Naive B cell (primary cell): ENCODE results near the gene BARX2. TPM values are rescaled to one million over a fixed set of nuclear protein-coding genes. Genes with fewer than 3 reads are reported as not detected.
"Not testable (repeated sequence)": the region's sequence is repeated elsewhere in the genome, so short reads cannot be mapped to it uniquely, and the experiment has no call there.

ENCODE experiments used
- ATAC-seq, 2 donors: fragments of 150-1000 bp; cut with Tn5 transposase; 2 replicates each; pipeline ENCODE4 v1.10.0; 2021; ENCODE audit warnings: low read depth in 2 of 2, mild to moderate bottlenecking in 2 of 2, moderate library complexity in 2 of 2
- DNase-seq: peaks from one replicate; pipeline ENCODE4 v3.0.0; 2022
- H3K27ac Mint-ChIP-seq, 6 donors: one replicate each; pipeline ENCODE4 v1.8.0; 2020 to 2022; ENCODE audit warnings: mild to moderate bottlenecking in 6 of 6, mixed read lengths in 6 of 6, moderate library complexity in 5 of 6, inconsistent platforms in 2 of 6
- H3K27me3 Mint-ChIP-seq, 3 donors: one replicate each; pipeline ENCODE4 v1.8.0; 2021 to 2022; ENCODE audit warnings: mixed read lengths in 3 of 3, mild to moderate bottlenecking in 1 of 3
- H3K36me3 Mint-ChIP-seq, 2 donors: one replicate each; pipeline ENCODE4 v1.8.0; 2020 to 2022; ENCODE audit warnings: mixed read lengths in 2 of 2, inconsistent platforms in 1 of 2, mild to moderate bottlenecking in 1 of 2
- H3K4me1 Mint-ChIP-seq, 3 donors: one replicate each; pipeline ENCODE4 v1.8.0; 2020 to 2022; ENCODE audit warnings: mixed read lengths in 3 of 3, inconsistent platforms in 1 of 3, mild to moderate bottlenecking in 1 of 3, moderate library complexity in 1 of 3
- H3K4me3 Mint-ChIP-seq, 8 donors: one replicate each; pipeline ENCODE4 v1.8.0; 2020 to 2022; ENCODE audit warnings: mild to moderate bottlenecking in 8 of 8, mixed read lengths in 8 of 8, moderate library complexity in 8 of 8, inconsistent platforms in 2 of 8
- H3K9me3 Mint-ChIP-seq, 7 donors: one replicate each; pipeline ENCODE4 v1.8.0; 2020 to 2022; ENCODE audit warnings: mixed read lengths in 7 of 7, mild to moderate bottlenecking in 5 of 7, inconsistent platforms in 2 of 7, moderate library complexity in 1 of 7
- polyA plus RNA-seq, 6 donors: library from polyadenylated mRNA; unstranded; fragments of 300-500 nt; fragmentation: Illumina TruSeq; gene quantifications; one replicate each; pipeline ENCODE4 v1.2.3, GENCODE V29; 2021; ENCODE audit warnings: low read depth in 6 of 6

The BARX2 gene
- not detected for polyA plus RNA-seq

GRCh38 chr11:129375751-129376657, at the start of gene BARX2:
TSS of gene BARX2 (plus strand) at chr11:129375848. CDS start at chr11:129376036, 188 bp downstream.
- DNase-seq, result no peak
- H3K36me3 Mint-ChIP-seq, result peaks cover 0 to 13% of the 10 kb centered on the region in 2 donors
- no peak for ATAC-seq
- peaks cover 22 to 39% (median 36%) of the 10 kb centered on the region in 3 donors for H3K4me1 Mint-ChIP-seq
- H3K4me3 Mint-ChIP-seq, result peak within 1 kb of the TSS; percentile 15 to 82 (median 72)
- H3K9me3 Mint-ChIP-seq, result no peaks in the 10 kb centered on the region
- peaks cover 51 to 90% (median 87%) of the 10 kb centered on the region in 3 donors for H3K27me3 Mint-ChIP-seq
- peak within 1 kb of the TSS in 1 of 6 donors; percentile 86 for H3K27ac Mint-ChIP-seq

DNA sequence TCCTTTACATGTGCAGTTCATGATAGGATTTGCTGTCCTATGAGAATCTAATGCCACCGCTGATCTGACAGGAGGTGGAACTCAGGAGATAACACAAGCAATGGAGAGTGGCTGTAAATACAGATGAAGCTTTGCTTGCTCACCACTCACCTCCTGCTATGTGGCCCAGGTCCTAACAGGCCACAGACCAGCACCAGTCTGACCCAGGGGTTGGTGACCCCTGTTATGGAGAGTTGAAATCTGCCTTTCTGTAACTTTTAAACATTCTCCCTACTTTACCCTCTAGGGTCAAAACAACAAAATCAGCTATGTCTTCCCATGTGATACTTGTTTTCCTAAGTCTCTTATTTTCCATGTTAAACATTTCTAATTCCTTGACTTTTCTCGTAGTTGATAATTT, 48.7 kb upstream of the BARX2 start:
- DNase-seq (no peak), ATAC-seq (no peak)
- H3K36me3 Mint-ChIP-seq, result no peaks in the 10 kb centered on the region
- H3K4me1 Mint-ChIP-seq, result peaks cover 0 to 4% (median 3%) of the 10 kb centered on the region in 3 donors
- no peak overlapping the region for H3K27ac Mint-ChIP-seq
- peaks cover 10 to 16% (median 13%) of the 10 kb centered on the region in 3 donors for H3K27me3 Mint-ChIP-seq
- no peak overlapping the region for H3K4me3 Mint-ChIP-seq
- no peaks in the 10 kb centered on the region for H3K9me3 Mint-ChIP-seq

DNA sequence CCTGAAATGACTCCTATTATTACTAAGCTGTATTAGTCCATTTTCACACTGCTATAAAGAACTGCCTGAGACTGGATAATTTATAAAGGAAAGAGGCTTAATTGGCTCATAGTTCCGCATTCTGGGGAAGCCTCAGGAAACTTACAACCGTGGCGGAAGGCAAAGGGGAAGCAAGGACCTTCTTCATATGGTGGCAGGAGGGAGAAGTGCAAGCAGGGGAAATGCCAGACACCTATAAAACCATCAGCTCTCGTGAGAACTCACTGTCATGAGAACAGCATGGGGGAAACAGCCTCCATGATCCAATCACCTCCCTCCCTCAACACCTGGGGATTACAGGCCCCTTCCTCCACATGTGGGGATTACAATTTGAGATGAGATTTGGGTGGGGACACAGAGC, 47.9 kb upstream of the BARX2 start:
- H3K4me1 Mint-ChIP-seq, H3K36me3 Mint-ChIP-seq, H3K9me3 Mint-ChIP-seq, H3K27ac Mint-ChIP-seq, H3K4me3 Mint-ChIP-seq, ATAC-seq, DNase-seq: not testable (repeated sequence)
- H3K27me3 Mint-ChIP-seq, result peaks cover 8 to 16% (median 10%) of the 10 kb centered on the region in 3 donors

DNA sequence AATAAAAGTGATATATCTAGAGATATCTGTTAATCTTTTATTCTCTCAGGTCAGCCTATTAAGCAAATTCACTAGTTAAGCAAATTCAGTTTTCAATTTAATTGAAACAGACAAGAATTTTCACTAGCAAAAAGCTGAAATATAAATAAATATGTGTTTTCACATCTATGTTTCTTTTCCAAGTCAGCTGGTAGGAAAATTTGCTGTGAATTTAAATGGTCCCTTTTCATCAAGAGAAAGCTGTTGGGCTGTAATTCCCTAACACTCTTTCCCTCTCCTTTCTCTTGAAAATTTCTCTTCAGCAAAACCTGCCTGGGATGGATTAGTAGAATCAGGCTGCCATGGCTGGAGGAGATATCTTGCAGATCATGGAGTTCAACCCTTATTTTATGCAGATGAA, 46.9 kb upstream of the BARX2 start:
- H3K4me3 Mint-ChIP-seq, result no peak overlapping the region
- DNase-seq (no peak), ATAC-seq (no peak)
- peaks cover 0 to 9% (median 7%) of the 10 kb centered on the region in 3 donors for H3K27me3 Mint-ChIP-seq
- H3K9me3 Mint-ChIP-seq, result peaks cover 0 to 1% (median 0%) of the 10 kb centered on the region in 7 donors
- peaks cover 0 to 9% (median 5%) of the 10 kb centered on the region in 3 donors for H3K4me1 Mint-ChIP-seq
- H3K36me3 Mint-ChIP-seq, result no peaks in the 10 kb centered on the region
- H3K27ac Mint-ChIP-seq, result no peak overlapping the region

- no peak overlapping the region for H3K4me3 Mint-ChIP-seq
- no peak for ATAC-seq
- peaks cover 0 to 4% (median 0%) of the 10 kb centered on the region in 3 donors for H3K27me3 Mint-ChIP-seq
- no peak for DNase-seq
- peaks cover 0 to 4% (median 0%) of the 10 kb centered on the region in 7 donors for H3K9me3 Mint-ChIP-seq
- H3K36me3 Mint-ChIP-seq, result no peaks in the 10 kb centered on the region
- H3K4me1 Mint-ChIP-seq, result peaks cover 0 to 9% (median 5%) of the 10 kb centered on the region in 3 donors
- no peak overlapping the region for H3K27ac Mint-ChIP-seq
These were observed 44.4 kb upstream of the BARX2 start for GRCh38 chr11:129331217-129331616.

GRCh38 chr11:129331871-129332274, 43.8 kb upstream of the BARX2 start:
- ATAC-seq, result peak; percentile 48 to 72
- no peak overlapping the region for H3K4me3 Mint-ChIP-seq
- H3K27ac Mint-ChIP-seq, result no peak overlapping the region
- peaks cover 0 to 9% (median 5%) of the 10 kb centered on the region in 3 donors for H3K4me1 Mint-ChIP-seq
- no peaks in the 10 kb centered on the region for H3K36me3 Mint-ChIP-seq
- H3K27me3 Mint-ChIP-seq, result peaks cover 0 to 4% (median 3%) of the 10 kb centered on the region in 3 donors
- peak; percentile 44 for DNase-seq
- H3K9me3 Mint-ChIP-seq, result peaks cover 0 to 4% (median 0%) of the 10 kb centered on the region in 7 donors

- DNase-seq, result no peak
- Mint-ChIP-seq H3K4me3 (no peak overlapping the region), H3K27me3 (peaks cover 0 to 4% (median 4%) of the 10 kb centered on the region in 3 donors), H3K36me3 (no peaks in the 10 kb centered on the region), H3K9me3 (peaks cover 0 to 4% (median 0%) of the 10 kb centered on the region in 7 donors), H3K27ac (no peak overlapping the region), H3K4me1 (peaks cover 0 to 9% (median 5%) of the 10 kb centered on the region in 3 donors)
- ATAC-seq, result no peak
These were observed 41.8 kb upstream of the BARX2 start for GRCh38 chr11:129333873-129334272.

DNA sequence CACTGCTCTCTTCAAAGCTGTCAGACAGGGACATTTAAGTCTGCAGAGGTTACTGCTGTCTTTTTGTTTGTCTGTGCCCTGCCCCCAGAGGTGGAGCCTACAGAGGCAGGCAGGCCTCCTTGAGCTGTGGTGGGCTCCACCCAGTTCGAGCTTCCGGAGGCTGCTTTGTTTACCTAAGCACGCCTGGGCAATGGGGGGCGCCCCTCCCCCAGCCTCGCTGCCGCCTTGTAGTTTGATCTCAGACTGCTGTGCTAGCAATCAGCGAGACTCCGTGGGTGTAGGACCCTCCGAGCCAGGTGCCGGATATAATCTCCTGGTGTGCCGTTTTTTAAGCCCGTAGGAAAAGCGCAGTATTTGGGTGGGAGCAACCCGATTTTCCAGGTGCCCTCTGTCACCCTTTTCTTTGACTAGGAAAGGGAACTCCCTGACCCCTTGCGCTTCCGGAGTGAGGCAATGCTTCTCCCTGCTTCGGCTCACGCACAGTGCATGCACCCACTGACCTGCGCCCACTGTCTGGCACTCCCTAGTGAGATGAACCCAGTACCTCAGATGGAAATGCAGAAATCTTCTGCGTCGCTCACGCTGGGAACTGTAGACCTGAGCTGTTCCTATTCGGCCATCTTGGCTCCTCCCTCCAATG, 31.2 kb upstream of the BARX2 start:
- not testable (repeated sequence) for H3K27ac Mint-ChIP-seq, H3K4me1 Mint-ChIP-seq, H3K4me3 Mint-ChIP-seq, H3K27me3 Mint-ChIP-seq, ATAC-seq, H3K36me3 Mint-ChIP-seq, DNase-seq
- peaks cover 0 to 15% (median 5%) of the 10 kb centered on the region in 7 donors for H3K9me3 Mint-ChIP-seq

DNA sequence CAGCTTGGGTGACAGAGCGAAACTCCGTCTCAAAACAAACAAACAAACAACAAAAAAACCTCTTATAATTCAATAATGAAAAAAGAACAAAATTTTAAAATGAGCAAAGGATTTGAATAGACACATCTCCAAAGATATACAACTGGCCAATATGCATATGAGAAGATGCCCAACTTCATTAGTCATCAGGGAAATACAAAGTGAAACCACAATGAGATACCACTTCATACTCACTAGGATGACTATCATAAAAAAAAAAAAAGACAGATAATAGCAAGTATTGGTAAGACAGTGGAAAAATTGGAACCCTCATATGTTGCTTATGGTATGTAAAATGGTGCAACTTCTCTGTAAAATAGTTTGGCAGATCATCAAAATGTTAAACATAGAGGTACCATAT, 28.7 kb upstream of the BARX2 start:
- H3K4me1 Mint-ChIP-seq, result no peaks in the 10 kb centered on the region
- peaks cover 0 to 13% (median 5%) of the 10 kb centered on the region in 7 donors for H3K9me3 Mint-ChIP-seq
- peaks cover 10 to 23% (median 12%) of the 10 kb centered on the region in 3 donors for H3K27me3 Mint-ChIP-seq
- H3K27ac Mint-ChIP-seq, result no peak overlapping the region
- no peak for DNase-seq
- H3K4me3 Mint-ChIP-seq, result no peak overlapping the region
- no peak for ATAC-seq
- no peaks in the 10 kb centered on the region for H3K36me3 Mint-ChIP-seq

GRCh38 chr11:129348813-129349212, 26.8 kb upstream of the BARX2 start:
- Mint-ChIP-seq H3K4me1 (no peaks in the 10 kb centered on the region), H3K9me3 (peaks cover 0 to 13% (median 5%) of the 10 kb centered on the region in 7 donors), H3K36me3 (no peaks in the 10 kb centered on the region), H3K27ac (no peak overlapping the region), H3K27me3 (peaks cover 17 to 41% (median 27%) of the 10 kb centered on the region in 3 donors), H3K4me3 (no peak overlapping the region)
- DNase-seq (no peak), ATAC-seq (no peak)

DNA sequence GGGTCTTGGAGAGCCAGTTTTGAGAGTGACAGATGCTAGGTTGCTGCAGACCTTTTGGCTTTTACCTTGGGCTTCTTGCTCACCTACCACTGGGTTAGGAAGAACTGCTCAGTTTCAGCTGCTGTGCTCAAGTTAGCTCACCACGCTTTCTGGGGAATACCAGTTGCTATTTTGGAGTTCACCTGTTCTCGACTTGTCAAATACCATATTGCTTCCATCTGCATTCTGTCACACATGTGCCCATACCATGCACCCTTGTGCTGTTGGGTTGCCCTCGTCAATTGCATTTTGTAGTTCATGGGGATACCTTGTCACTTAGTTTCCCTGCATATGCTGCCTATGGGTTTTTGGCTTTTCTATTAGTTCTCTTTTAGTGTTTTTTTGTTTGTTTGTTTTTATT, 23.0 kb upstream of the BARX2 start:
- Mint-ChIP-seq H3K27ac (no peak overlapping the region), H3K4me3 (no peak overlapping the region), H3K27me3 (peaks cover 32 to 50% (median 36%) of the 10 kb centered on the region in 3 donors), H3K36me3 (no peaks in the 10 kb centered on the region), H3K4me1 (no peaks in the 10 kb centered on the region), H3K9me3 (no peaks in the 10 kb centered on the region)
- no peak for ATAC-seq
- no peak for DNase-seq

GRCh38 chr11:129354691-129355090, 21.0 kb upstream of the BARX2 start:
- H3K4me3 Mint-ChIP-seq, result no peak overlapping the region
- H3K9me3 Mint-ChIP-seq, result peaks cover 0 to 5% (median under 1%) of the 10 kb centered on the region in 7 donors
- no peak overlapping the region for H3K27ac Mint-ChIP-seq
- peaks cover 30 to 56% (median 45%) of the 10 kb centered on the region in 3 donors for H3K27me3 Mint-ChIP-seq
- DNase-seq (no peak), ATAC-seq (no peak)
- no peaks in the 10 kb centered on the region for H3K36me3 Mint-ChIP-seq
- no peaks in the 10 kb centered on the region for H3K4me1 Mint-ChIP-seq

DNA sequence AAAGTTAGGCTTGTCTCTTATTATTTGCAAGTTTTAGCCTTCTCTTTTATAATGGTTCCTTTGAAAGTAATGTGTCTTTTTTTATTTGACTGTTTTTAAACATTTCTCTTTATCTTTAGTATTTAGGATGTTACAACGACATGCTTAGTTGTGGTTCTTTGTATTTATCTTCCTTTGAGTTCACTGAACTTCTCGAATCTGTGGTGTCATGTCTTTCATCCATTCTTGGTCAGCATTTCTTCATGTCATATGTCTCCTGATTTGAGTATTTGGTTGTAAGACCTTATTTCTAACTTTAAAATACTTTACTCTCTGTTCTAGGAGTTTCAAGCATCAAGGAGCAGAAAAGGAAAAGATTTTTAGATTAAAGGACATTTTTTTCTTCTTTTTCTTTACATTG, 15.9 kb upstream of the BARX2 start:
- DNase-seq, result no peak
- Mint-ChIP-seq H3K4me1 (no peaks in the 10 kb centered on the region), H3K27me3 (peaks cover 19 to 34% (median 25%) of the 10 kb centered on the region in 3 donors), H3K9me3 (peaks cover 0 to 15% (median 3%) of the 10 kb centered on the region in 7 donors), H3K4me3 (no peak overlapping the region), H3K27ac (no peak overlapping the region), H3K36me3 (no peaks in the 10 kb centered on the region)
- no peak for ATAC-seq
